HG03442 (cell line): Measurements from ENCODE around the gene SLC26A8.
"Not testable (repeated sequence)": the region's sequence is repeated elsewhere in the genome, so short reads cannot be mapped to it uniquely, and the experiment has no call there.

ENCODE experiments used
- ATAC-seq: cut with Tn5 transposase; IDR thresholded peaks from one replicate; pipeline ENCODE4 v1.9.1; 2021; ENCODE audit warnings: mild to moderate bottlenecking, moderate library complexity; ENCODE audit not compliant: unreplicated experiment

Gene SLC26A8

GRCh38 chr6:35919827-35920751 is 104.4 kb downstream of the SLC26A8 start:
- ATAC-seq: peak; percentile 30

- no peak for ATAC-seq
Measured at GRCh38 chr6:35919085-35919826, 105.2 kb downstream of the SLC26A8 start.

- ATAC-seq: not testable (repeated sequence)
Measured at GRCh38 chr6:35916893-35917292, 107.5 kb downstream of the SLC26A8 start.

- ATAC-seq: no peak
Measured at GRCh38 chr6:35916056-35916455, 108.4 kb downstream of the SLC26A8 start.

- ATAC-seq: no peak
Measured at GRCh38 chr6:35914536-35914935, 109.9 kb downstream of the SLC26A8 start.

GRCh38 chr6:35911871-35912653 is 112.4 kb downstream of the SLC26A8 start:
- ATAC-seq: no peak

GRCh38 chr6:35909571-35909970 is 114.9 kb downstream of the SLC26A8 start:
- ATAC-seq: not testable (repeated sequence)

- not testable (repeated sequence) for ATAC-seq
Measured at GRCh38 chr6:35908753-35909401, 115.6 kb downstream of the SLC26A8 start.

GRCh38 chr6:35907750-35908149 is 116.7 kb downstream of the SLC26A8 start:
- ATAC-seq: no peak

GRCh38 chr6:35906499-35906846 is 118.0 kb downstream of the SLC26A8 start:
- no peak for ATAC-seq

- no peak for ATAC-seq
Measured at GRCh38 chr6:35905841-35906498, 118.5 kb downstream of the SLC26A8 start.

- no peak for ATAC-seq
Measured at GRCh38 chr6:35905141-35905785, 119.2 kb downstream of the SLC26A8 start.

GRCh38 chr6:35903679-35904078 is 120.8 kb downstream of the SLC26A8 start:
- ATAC-seq: no peak

GRCh38 chr6:35900448-35900847 is 124.0 kb downstream of the SLC26A8 start:
- ATAC-seq: no peak

- no peak for ATAC-seq
Measured at GRCh38 chr6:35898003-35898402, 126.4 kb downstream of the SLC26A8 start.

- ATAC-seq: no peak
Measured at GRCh38 chr6:35897486-35897885, 127.0 kb downstream of the SLC26A8 start.

GRCh38 chr6:35897036-35897435 is 127.4 kb downstream of the SLC26A8 start:
- ATAC-seq: no peak

GRCh38 chr6:35896228-35896627 is 128.2 kb downstream of the SLC26A8 start:
- no peak for ATAC-seq

GRCh38 chr6:35895560-35895959 is 128.9 kb downstream of the SLC26A8 start:
- ATAC-seq: no peak

GRCh38 chr6:35894776-35895175 is 129.7 kb downstream of the SLC26A8 start:
- ATAC-seq: no peak
